CD4-positive, CD25-positive, alpha-beta regulatory T cell (primary cell): Measurements from ENCODE around the gene ZNF804B. TPM values are rescaled to one million over a fixed set of nuclear protein-coding genes. Genes with fewer than 3 reads are reported as not detected.

Source experiments
- ATAC-seq, 2 donors: fragments of 150-1000 bp; cut with Tn5 transposase; one replicate each; pipeline ENCODE4 v1.10.0; 2021; ENCODE audit warnings: low read depth in 2 of 2, moderate number of reproducible peaks in 2 of 2, moderate library complexity in 1 of 2
- DNase-seq, 3 donors: peaks; one replicate each; pipeline versions ENCODE4 v3.0.0 to v3.0.0-alpha.2; 2012 to 2022; ENCODE audit warnings: mixed read lengths in 1 of 3
- H3K27ac ChIP-seq: one replicate; pipeline ENCODE4 v1.7.0; 2013; ENCODE audit warnings: mild to moderate bottlenecking, low read length; ENCODE audit not compliant: insufficient read depth, poor library complexity, severe bottlenecking
- H3K27me3 ChIP-seq: one replicate; pipeline ENCODE4 v1.7.0; 2013; ENCODE audit warnings: low read length; ENCODE audit not compliant: control insufficient read depth, insufficient read depth
- H3K36me3 ChIP-seq: one replicate; pipeline ENCODE4 v1.7.0; 2013; ENCODE audit warnings: mild to moderate bottlenecking, low read length, moderate library complexity; ENCODE audit not compliant: control insufficient read depth, insufficient read depth
- H3K4me1 ChIP-seq: 2 replicates; pipeline ENCODE4 v1.7.0; 2013; ENCODE audit warnings: mild to moderate bottlenecking, low read length; ENCODE audit not compliant: insufficient read depth, control insufficient read depth, poor library complexity, severe bottlenecking
- H3K4me3 ChIP-seq: one replicate; pipeline ENCODE4 v1.7.0; 2013; ENCODE audit warnings: low read depth, mild to moderate bottlenecking, low read length, moderate library complexity
- H3K9me3 ChIP-seq, 2 experiments: 1 replicate in 1 of 2; 2 replicates in 1 of 2; pipeline ENCODE4 v1.7.0; 2013; ENCODE audit warnings: low read length in 2 of 2, mild to moderate bottlenecking in 1 of 2, moderate library complexity in 1 of 2; ENCODE audit not compliant: control insufficient read depth in 2 of 2
- H3K27ac Mint-ChIP-seq, 3 donors: one replicate each; pipeline ENCODE4 v1.8.0; 2020 to 2022; ENCODE audit warnings: mild to moderate bottlenecking in 3 of 3, mixed read lengths in 3 of 3, moderate library complexity in 2 of 3
- H3K27me3 Mint-ChIP-seq: one replicate; pipeline ENCODE4 v1.8.0; 2022; ENCODE audit warnings: mild to moderate bottlenecking, mixed read lengths
- H3K36me3 Mint-ChIP-seq: one replicate; pipeline ENCODE4 v1.8.0; 2020; ENCODE audit warnings: mixed read lengths
- H3K4me1 Mint-ChIP-seq, 4 donors: one replicate each; pipeline ENCODE4 v1.8.0; 2020 to 2022; ENCODE audit warnings: mixed read lengths in 4 of 4, mild to moderate bottlenecking in 1 of 4
- H3K4me3 Mint-ChIP-seq, 4 donors: one replicate each; pipeline ENCODE4 v1.8.0; 2020 to 2022; ENCODE audit warnings: mild to moderate bottlenecking in 4 of 4, mixed read lengths in 4 of 4, moderate library complexity in 3 of 4
- H3K9me3 Mint-ChIP-seq, 7 donors: one replicate each; pipeline ENCODE4 v1.8.0; 2020 to 2022; ENCODE audit warnings: mixed read lengths in 7 of 7, mild to moderate bottlenecking in 3 of 7, moderate library complexity in 2 of 7
- polyA plus RNA-seq, 4 donors: library from polyadenylated mRNA; unstranded; fragments of 300-500 nt; fragmentation: Illumina TruSeq; gene quantifications; one replicate each; pipeline ENCODE4 v1.2.3, GENCODE V29; 2021
- total RNA-seq: library from RNA; stranded (reverse); gene quantifications from one replicate; pipeline ENCODE4 v1.2.3, GENCODE V29; 2022

The ZNF804B gene
- total RNA-seq (not detected), polyA plus RNA-seq (not detected)

- Histone ChIP-seq H3K27ac (no peak within 1 kb of the TSS), H3K4me3 (no peak within 1 kb of the TSS), H3K4me1 (no peaks in the 10 kb centered on the region), H3K9me3 (no peaks in the 10 kb centered on the region), H3K36me3 (no peaks in the 10 kb centered on the region), H3K27me3 (peaks cover 5% of the 10 kb centered on the region)
- Mint-ChIP-seq H3K27ac (no peak within 1 kb of the TSS), H3K36me3 (no peaks in the 10 kb centered on the region), H3K4me1 (no peaks in the 10 kb centered on the region), H3K9me3 (peaks cover 0 to 3% (median 0%) of the 10 kb centered on the region in 7 donors), H3K27me3 (peaks cover 26% of the 10 kb centered on the region), H3K4me3 (no peak within 1 kb of the TSS)
- DNase-seq (no peak), ATAC-seq (no peak)
Observed at GRCh38 chr7:88759230-88760135, at the start of gene ZNF804B. Gene ZNF804B, plus strand, starts transcription at chr7:88759700. Its CDS starts 277 bp downstream, at chr7:88759977.

DNA sequence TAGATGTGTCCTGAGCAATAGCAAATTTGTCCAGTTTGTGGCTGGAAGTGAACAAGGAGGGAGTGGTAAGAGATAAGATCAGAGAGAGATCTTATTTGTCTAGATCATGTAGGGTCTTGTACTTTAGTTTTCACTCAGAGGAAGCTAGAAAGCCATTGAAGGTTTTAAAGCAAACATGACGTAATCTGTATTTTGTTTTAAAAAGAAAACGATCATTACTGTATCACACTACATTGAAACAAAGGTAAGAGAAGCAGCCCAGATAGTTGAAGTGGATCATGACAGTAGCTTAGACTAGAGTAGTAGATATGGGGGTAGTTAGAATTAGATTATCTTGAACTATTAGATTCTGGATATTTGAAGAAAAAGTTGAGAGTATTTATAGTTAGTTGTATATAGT is 23.6 kb upstream of the ZNF804B start:
- no peak overlapping the region for H3K4me3 ChIP-seq
- no peaks in the 10 kb centered on the region for H3K36me3 Mint-ChIP-seq
- peaks cover 0 to 15% (median 2%) of the 10 kb centered on the region in 7 donors for H3K9me3 Mint-ChIP-seq
- H3K4me1 ChIP-seq, result no peaks in the 10 kb centered on the region
- no peak overlapping the region for H3K27ac Mint-ChIP-seq
- peaks cover 0 to 2% of the 10 kb centered on the region in 2 experiments for H3K9me3 ChIP-seq
- H3K27me3 ChIP-seq, result no peaks in the 10 kb centered on the region
- no peak overlapping the region for H3K27ac ChIP-seq
- H3K4me3 Mint-ChIP-seq, result no peak overlapping the region
- no peaks in the 10 kb centered on the region for H3K36me3 ChIP-seq
- H3K27me3 Mint-ChIP-seq, result no peaks in the 10 kb centered on the region
- DNase-seq (no peak), ATAC-seq (no peak)
- no peaks in the 10 kb centered on the region for H3K4me1 Mint-ChIP-seq

DNA sequence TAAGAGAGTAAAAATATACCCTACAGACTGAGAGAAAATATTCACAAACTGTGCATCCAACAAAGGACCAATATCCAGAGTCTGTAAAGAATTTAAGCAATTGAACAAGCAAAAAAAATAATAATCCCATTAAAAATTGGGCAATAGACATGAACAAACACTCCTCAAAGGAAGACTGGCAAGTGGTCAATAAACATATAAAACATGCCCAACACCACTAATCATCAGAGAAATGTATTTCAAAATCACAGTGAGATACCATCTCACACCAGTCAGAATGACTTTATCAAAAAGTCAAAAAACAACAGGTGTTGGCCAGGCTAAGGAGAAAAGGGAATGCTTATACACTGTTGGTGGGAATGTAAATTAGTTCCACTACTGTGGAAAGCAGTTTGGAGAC is 21.9 kb upstream of the ZNF804B start:
- no peak for ATAC-seq
- H3K36me3 ChIP-seq, result no peaks in the 10 kb centered on the region
- no peaks in the 10 kb centered on the region for H3K27me3 ChIP-seq
- no peak overlapping the region for H3K4me3 ChIP-seq
- no peaks in the 10 kb centered on the region for H3K4me1 ChIP-seq
- H3K4me3 Mint-ChIP-seq, result no peak overlapping the region
- no peaks in the 10 kb centered on the region for H3K9me3 ChIP-seq
- no peaks in the 10 kb centered on the region for H3K36me3 Mint-ChIP-seq
- peaks cover 0 to 7% (median 0%) of the 10 kb centered on the region in 7 donors for H3K9me3 Mint-ChIP-seq
- no peak for DNase-seq
- no peak overlapping the region for H3K27ac ChIP-seq
- H3K27ac Mint-ChIP-seq, result no peak overlapping the region
- H3K4me1 Mint-ChIP-seq, result no peaks in the 10 kb centered on the region
- no peaks in the 10 kb centered on the region for H3K27me3 Mint-ChIP-seq

GRCh38 chr7:88746126-88746525 is 13.4 kb upstream of the ZNF804B start:
- Histone ChIP-seq H3K9me3 (no peaks in the 10 kb centered on the region), H3K4me3 (no peak overlapping the region), H3K27ac (no peak overlapping the region), H3K4me1 (no peaks in the 10 kb centered on the region), H3K27me3 (no peaks in the 10 kb centered on the region), H3K36me3 (no peaks in the 10 kb centered on the region)
- no peak overlapping the region for H3K4me3 Mint-ChIP-seq
- peaks cover 0 to 7% (median 2%) of the 10 kb centered on the region in 7 donors for H3K9me3 Mint-ChIP-seq
- H3K27me3 Mint-ChIP-seq, result no peaks in the 10 kb centered on the region
- DNase-seq, result no peak
- no peaks in the 10 kb centered on the region for H3K4me1 Mint-ChIP-seq
- ATAC-seq, result no peak
- H3K36me3 Mint-ChIP-seq, result no peaks in the 10 kb centered on the region
- no peak overlapping the region for H3K27ac Mint-ChIP-seq

DNA sequence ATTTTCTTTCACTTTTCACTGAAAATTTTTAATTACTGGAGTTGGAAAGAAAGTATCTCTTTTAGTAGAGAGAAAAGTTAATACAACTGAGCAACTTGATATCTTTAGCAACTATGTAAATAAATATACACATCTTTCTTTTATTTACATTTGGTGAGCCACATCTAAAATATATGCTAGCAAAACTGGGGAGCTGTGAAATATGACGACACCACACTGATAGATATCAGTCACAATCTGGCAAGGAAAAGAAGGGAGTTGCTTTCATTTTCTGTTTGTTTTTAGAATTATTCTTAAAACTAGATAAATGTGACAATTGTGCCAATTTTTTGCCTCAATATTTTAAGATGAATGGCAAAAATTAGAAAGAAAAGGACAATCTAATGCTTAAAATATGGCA is 2.7 kb upstream of the ZNF804B start:
- Histone ChIP-seq H3K4me3 (no peak overlapping the region), H3K4me1 (no peaks in the 10 kb centered on the region), H3K27me3 (peaks cover 5% of the 10 kb centered on the region), H3K9me3 (no peaks in the 10 kb centered on the region), H3K36me3 (no peaks in the 10 kb centered on the region), H3K27ac (no peak overlapping the region)
- H3K27ac Mint-ChIP-seq, result no peak overlapping the region
- DNase-seq (no peak), ATAC-seq (no peak)
- peaks cover 0 to 7% (median 2%) of the 10 kb centered on the region in 7 donors for H3K9me3 Mint-ChIP-seq
- H3K36me3 Mint-ChIP-seq, result no peaks in the 10 kb centered on the region
- H3K27me3 Mint-ChIP-seq, result peaks cover 26% of the 10 kb centered on the region
- H3K4me1 Mint-ChIP-seq, result no peaks in the 10 kb centered on the region
- no peak overlapping the region for H3K4me3 Mint-ChIP-seq

DNA sequence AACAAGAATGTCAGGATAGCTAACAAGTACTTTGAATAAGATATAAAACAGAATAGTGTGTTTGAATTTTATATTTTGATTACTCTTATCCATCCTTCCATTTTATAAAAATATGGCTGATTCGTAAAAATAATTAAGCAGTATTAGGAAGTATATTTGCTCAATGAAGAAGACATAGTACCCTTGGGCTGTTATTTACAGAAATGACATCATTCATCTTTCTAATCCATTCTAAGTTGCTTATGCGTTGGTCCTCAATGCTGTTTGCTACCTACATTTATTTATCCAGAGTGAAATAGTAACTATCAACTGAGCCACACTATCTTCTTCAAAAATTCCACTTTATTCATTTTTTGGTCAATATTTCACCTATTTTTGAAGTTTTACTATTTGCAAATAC is 2.1 kb upstream of the ZNF804B start:
- no peak overlapping the region for H3K4me3 ChIP-seq
- DNase-seq (no peak), ATAC-seq (no peak)
- Mint-ChIP-seq H3K27me3 (peaks cover 26% of the 10 kb centered on the region), H3K4me3 (no peak overlapping the region), H3K4me1 (no peaks in the 10 kb centered on the region), H3K36me3 (no peaks in the 10 kb centered on the region), H3K27ac (no peak overlapping the region), H3K9me3 (peaks cover 0 to 3% (median under 1%) of the 10 kb centered on the region in 7 donors)
- H3K27me3 ChIP-seq, result peaks cover 5% of the 10 kb centered on the region
- H3K27ac ChIP-seq, result no peak overlapping the region
- no peaks in the 10 kb centered on the region for H3K36me3 ChIP-seq
- H3K9me3 ChIP-seq, result no peaks in the 10 kb centered on the region
- no peaks in the 10 kb centered on the region for H3K4me1 ChIP-seq

DNA sequence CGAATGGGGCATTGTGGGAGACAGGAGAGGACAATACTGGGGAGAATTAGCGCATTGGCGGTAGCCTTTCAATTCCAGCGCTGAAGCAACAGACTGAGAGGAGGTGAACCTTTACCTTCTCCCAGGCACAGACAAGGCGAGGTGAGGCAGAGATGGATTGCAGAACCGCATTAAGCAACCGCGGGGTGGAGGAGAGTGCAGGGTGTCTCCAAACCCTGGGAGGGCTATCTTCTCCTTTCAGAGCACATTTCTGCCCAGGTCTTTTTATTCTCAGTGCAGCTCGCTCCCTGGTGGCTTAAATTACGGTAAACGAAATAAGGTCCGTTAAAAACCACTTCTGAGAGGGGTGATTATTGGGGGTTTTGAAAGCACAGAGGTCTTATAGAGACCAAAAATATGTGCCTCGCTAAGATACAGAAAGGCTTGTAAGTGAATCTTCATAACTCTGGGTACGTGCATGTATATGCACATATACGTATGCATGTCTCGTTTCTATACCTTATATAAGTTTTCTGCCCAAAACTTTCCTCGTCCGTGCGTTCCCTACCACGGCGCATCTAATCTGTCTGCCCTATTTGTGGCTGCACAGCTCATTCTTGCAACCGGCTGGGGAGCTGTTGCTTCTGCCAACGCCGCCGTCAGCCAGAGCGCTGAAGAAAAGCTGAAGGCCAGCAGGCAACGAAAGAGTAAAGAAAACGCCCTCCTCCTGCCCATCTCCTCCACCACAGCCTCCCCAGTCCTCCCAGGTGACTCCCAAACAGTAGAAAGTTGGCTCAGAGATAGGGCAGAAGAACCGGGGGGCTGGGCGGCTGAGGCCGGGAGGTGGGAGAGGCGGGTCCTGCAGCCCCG is 895 bp upstream of the ZNF804B start:
- Histone ChIP-seq H3K27ac (no peak overlapping the region), H3K9me3 (no peaks in the 10 kb centered on the region), H3K27me3 (peaks cover 5% of the 10 kb centered on the region), H3K4me3 (no peak overlapping the region), H3K4me1 (no peaks in the 10 kb centered on the region), H3K36me3 (no peaks in the 10 kb centered on the region)
- H3K4me3 Mint-ChIP-seq, result no peak overlapping the region
- no peak for DNase-seq
- no peaks in the 10 kb centered on the region for H3K4me1 Mint-ChIP-seq
- H3K27ac Mint-ChIP-seq, result no peak overlapping the region
- peaks cover 26% of the 10 kb centered on the region for H3K27me3 Mint-ChIP-seq
- no peak for ATAC-seq
- H3K36me3 Mint-ChIP-seq, result no peaks in the 10 kb centered on the region
- H3K9me3 Mint-ChIP-seq, result peaks cover 0 to 3% (median 0%) of the 10 kb centered on the region in 7 donors
